Gastrocnemius medialis (tissue), 4 donors: Measurements from ENCODE around the gene TMPRSS3. TPM values are rescaled to one million over a fixed set of nuclear protein-coding genes. Genes with fewer than 3 reads are reported as not detected.

Experiments used
- ATAC-seq, 2 donors: fragments of 150-250 bp; one replicate each; pipeline ENCODE4 v1.9.1; 2016
- DNase-seq, 2 donors: peaks; one replicate each; pipeline ENCODE4 v3.0.0-alpha.2; 2019
- H3K27ac ChIP-seq, 4 donors: fragments of 200-600 bp; sonication (generic); 1 replicate in 1 of 4; 2 replicates in 3 of 4; pipeline ENCODE4 v1.5.1; 2016 to 2018; ENCODE audit warnings: mild to moderate bottlenecking in 2 of 4, moderate library complexity in 1 of 4
- H3K27me3 ChIP-seq, 3 donors: fragments of 200-600 bp; sonication (generic) in 2 of 3; 1 replicate in 1 of 3; 2 replicates in 2 of 3; pipeline versions ENCODE4 v1.5.1 to v1.6.0; 2016 to 2019; ENCODE audit warnings: mild to moderate bottlenecking in 1 of 3, moderate library complexity in 1 of 3
- H3K36me3 ChIP-seq, 2 donors: fragments of 200-600 bp; sonication (generic) in 1 of 2; one replicate each; pipeline ENCODE4 v1.5.1; 2017 to 2018
- H3K4me1 ChIP-seq, 2 donors: fragments of 200-600 bp; sonication (generic) in 1 of 2; one replicate each; pipeline ENCODE4 v1.5.1; 2016 to 2017; ENCODE audit warnings: mild to moderate bottlenecking in 2 of 2
- H3K4me3 ChIP-seq, 4 donors: fragments of 200-600 bp; sonication (generic) in 3 of 4; 1 replicate in 1 of 4; 2 replicates in 3 of 4; pipeline ENCODE4 v1.5.1; 2016 to 2019; ENCODE audit warnings: mild to moderate bottlenecking in 2 of 4
- H3K9me3 ChIP-seq, 3 donors: fragments of 200-600 bp; sonication (generic) in 2 of 3; 1 replicate in 1 of 3; 2 replicates in 2 of 3; pipeline ENCODE4 v1.5.1; 2016 to 2019
- CTCF ChIP-seq, 5 experiments: fragments of 450-650 bp in 3 of 5; fragments of 200-600 bp in 2 of 5; sonication (generic) in 2 of 5; IDR thresholded peaks in 4 of 5; conservative IDR thresholded peaks in 1 of 5; 1 replicate in 4 of 5; 2 replicates in 1 of 5; pipeline ENCODE4 v1.5.1; 2016 to 2019; ENCODE audit warnings: antibody characterized with exemption in 5 of 5, mild to moderate bottlenecking in 3 of 5, moderate library complexity in 3 of 5
- POLR2A ChIP-seq, 2 donors: fragments of 450-650 bp; IDR thresholded peaks; one replicate each; pipeline ENCODE4 v1.6.1; 2017; ENCODE audit warnings: antibody characterized with exemption in 2 of 2, mild to moderate bottlenecking in 2 of 2, moderate library complexity in 2 of 2
- in situ Hi-C, 4 donors: fragments of 200-750 bp; cut with MboI; loops; one replicate each; pipeline versions ENCODE4 v1.15.0 to v1.8.0; 2017; ENCODE audit warnings: low sequenced_read_pairs in 4 of 4
- intact Hi-C: fragments of 100-400 bp; cut with DNase I; formaldehyde crosslinking; loops from one replicate; pipeline ENCODE4 v1.15.1; 2023; ENCODE audit warnings: low total_unique reads
- total RNA-seq, 4 donors: library from RNA; depleted of rRNA; stranded (reverse); fragments of >200 nt; gene quantifications; one replicate each; pipeline versions ENCODE4 v1.1.0 to v1.2.3, GENCODE V29; 2016

TMPRSS3 gene
- total RNA-seq, 4 donors from 2014 or later, result not detected

- TF ChIP-seq POLR2A (IDR thresholded peaks at IDR 0.05), result no peak
- TF ChIP-seq CTCF (IDR thresholded peaks at IDR 0.05 in 4 of 5, conservative IDR thresholded peaks at IDR 0.05 in 1 of 5), result no peak
- DNase-seq (no peak), ATAC-seq (no peak)
- Histone ChIP-seq H3K4me1 (no peaks in the 10 kb centered on the region), H3K27ac (no peak overlapping the region), H3K36me3 (no peaks in the 10 kb centered on the region), H3K9me3 (no peaks in the 10 kb centered on the region), H3K27me3 (peaks cover 0 to 7% (median 5%) of the 10 kb centered on the region in 3 donors), H3K4me3 (no peak overlapping the region)
- in situ Hi-C loops (no loop called here), intact Hi-C loops (no loop called here)
Observed at GRCh38 chr21:42388740-42389448, 7.0 kb downstream of the TMPRSS3 start.

- Histone ChIP-seq H3K36me3 (no peaks in the 10 kb centered on the region), H3K27me3 (peaks cover 0 to 7% (median 5%) of the 10 kb centered on the region in 3 donors), H3K27ac (no peak overlapping the region), H3K9me3 (no peaks in the 10 kb centered on the region), H3K4me3 (no peak overlapping the region), H3K4me1 (no peaks in the 10 kb centered on the region)
- ATAC-seq (no peak), DNase-seq (no peak)
- intact Hi-C loops, result no loop called here
- TF ChIP-seq POLR2A (IDR thresholded peaks at IDR 0.05), result no peak
- no peak for TF ChIP-seq CTCF (IDR thresholded peaks at IDR 0.05 in 4 of 5, conservative IDR thresholded peaks at IDR 0.05 in 1 of 5)
- in situ Hi-C loops, result no loop called here
Observed at GRCh38 chr21:42387843-42388340, 8.0 kb downstream of the TMPRSS3 start.

GRCh38 chr21:42387164-42387563 is 8.7 kb downstream of the TMPRSS3 start:
- no peak for TF ChIP-seq POLR2A (IDR thresholded peaks at IDR 0.05)
- TF ChIP-seq CTCF (IDR thresholded peaks at IDR 0.05 in 4 of 5, conservative IDR thresholded peaks at IDR 0.05 in 1 of 5), result no peak
- intact Hi-C loops (no loop called here), in situ Hi-C loops (no loop called here)
- Histone ChIP-seq H3K4me3 (no peak overlapping the region), H3K4me1 (no peaks in the 10 kb centered on the region), H3K36me3 (no peaks in the 10 kb centered on the region), H3K27me3 (peaks cover 0 to 7% (median 5%) of the 10 kb centered on the region in 3 donors), H3K9me3 (no peaks in the 10 kb centered on the region), H3K27ac (no peak overlapping the region)
- DNase-seq (no peak), ATAC-seq (no peak)

GRCh38 chr21:42386034-42386591 is 9.7 kb downstream of the TMPRSS3 start:
- Histone ChIP-seq H3K27ac (no peak overlapping the region), H3K27me3 (peaks cover 0 to 7% (median 5%) of the 10 kb centered on the region in 3 donors), H3K4me1 (no peaks in the 10 kb centered on the region), H3K36me3 (no peaks in the 10 kb centered on the region), H3K4me3 (no peak overlapping the region), H3K9me3 (no peaks in the 10 kb centered on the region)
- DNase-seq (no peak), ATAC-seq (no peak)
- TF ChIP-seq POLR2A (IDR thresholded peaks at IDR 0.05) (no peak), CTCF (IDR thresholded peaks at IDR 0.05 in 4 of 5, conservative IDR thresholded peaks at IDR 0.05 in 1 of 5) (no peak)
- intact Hi-C loops (no loop called here), in situ Hi-C loops (no loop called here)
